Measurements from ENCODE around the gene DOLPP1.

DNA sequence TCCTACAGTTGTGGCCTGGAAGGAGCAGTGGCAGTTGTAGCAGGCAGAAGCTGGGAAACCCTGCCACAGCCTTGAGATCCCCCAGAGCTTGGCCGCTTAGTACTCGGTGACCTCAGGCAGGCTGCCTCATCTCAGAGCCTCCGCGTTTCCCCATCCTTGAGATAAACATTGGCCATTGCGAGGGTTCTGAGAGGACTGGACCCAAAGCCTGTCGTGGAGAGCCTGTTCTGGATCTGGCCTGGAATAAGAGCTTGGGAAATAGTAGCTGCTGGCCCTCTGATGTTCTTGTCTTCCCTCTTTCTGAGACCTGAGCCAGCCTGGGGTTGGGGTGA, 43.2 kb upstream of the DOLPP1 start:
- no peak for TF ChIP-seq POLR2A (IDR thresholded peaks at IDR 0.05; ENCODE audit: low read length)
- TF ChIP-seq GATA1 (IDR thresholded peaks at IDR 0.05; ENCODE audit: low read depth, low read length) = no peak
